Kidney (tissue), 14 donors: ENCODE measurements around the gene PLEKHG4. TPM values are rescaled to one million over a fixed set of nuclear protein-coding genes. Genes with fewer than 3 reads are reported as not detected.

Source experiments
- DNase-seq, 5 donors: peaks; one replicate each; pipeline ENCODE4 v3.0.0-alpha.2; 2013 to 2020
- FAIRE-seq: peaks from 2 replicates; lab custom pipeline; 2012; peaks lifted over from hg19 to GRCh38; lab: Jason Lieb, UNC
- H3K27ac ChIP-seq, 2 donors: one replicate each; pipeline ENCODE4 v1.7.0; 2013; ENCODE audit warnings: low read depth in 2 of 2, low read length in 2 of 2, inconsistent platforms in 1 of 2
- H3K27me3 ChIP-seq: one replicate; pipeline ENCODE4 v1.7.1; 2013; ENCODE audit warnings: low read length, inconsistent platforms; ENCODE audit not compliant: control insufficient read depth, insufficient read depth
- H3K36me3 ChIP-seq, 3 donors: one replicate each; pipeline versions ENCODE4 v1.7.0 to v1.7.1; 2013; ENCODE audit warnings: low read length in 3 of 3, control low read depth in 1 of 3, inconsistent platforms in 1 of 3; ENCODE audit not compliant: insufficient read depth in 3 of 3, control insufficient read depth in 2 of 3
- H3K4me1 ChIP-seq, 3 donors: one replicate each; pipeline versions ENCODE4 v1.7.0 to v1.7.1; 2013; ENCODE audit warnings: low read length in 3 of 3, inconsistent platforms in 1 of 3, low read depth in 1 of 3; ENCODE audit not compliant: control insufficient read depth in 2 of 3, insufficient read depth in 2 of 3
- H3K4me3 ChIP-seq, 3 donors: one replicate each; pipeline versions ENCODE4 v1.7.0 to v1.8.1; 2013; ENCODE audit warnings: low read length in 3 of 3, control low read depth in 1 of 3, inconsistent platforms in 1 of 3
- H3K9ac ChIP-seq, 3 donors: one replicate each; pipeline versions ENCODE4 v1.7.0 to v1.7.1; 2013; ENCODE audit warnings: low read length in 3 of 3, control low read depth in 1 of 3, inconsistent platforms in 1 of 3
- H3K9me3 ChIP-seq, 3 donors: one replicate each; pipeline versions ENCODE4 v1.7.0 to v1.7.1; 2013; ENCODE audit warnings: low read length in 3 of 3, control low read depth in 1 of 3, inconsistent platforms in 1 of 3; ENCODE audit not compliant: control insufficient read depth in 2 of 3, insufficient read depth in 1 of 3
- intact Hi-C: fragments of 100-400 bp; cut with DNase I; formaldehyde crosslinking; loops from one replicate; pipeline ENCODE4 v1.11.1; 2022
- polyA plus RNA-seq: library from polyadenylated mRNA; stranded (reverse); fragments of 350-450 nt; fragmentation: Illumina TruSeq; extraction: RNeasy Lipid Tissue Mini Kit (QIAGEN cat#74804); gene quantifications from one replicate; pipeline ENCODE4 v1.2.3, GENCODE V29; 2014; ENCODE audit warnings: low read depth, low replicate concordance; ENCODE audit not compliant: insufficient read depth
- total RNA-seq: library from RNA; stranded (reverse); fragmentation: NEBNext Ultra II Directional; extraction: Animal tissue kit (Norgen Biotek cat#: 25700); gene quantifications from one replicate; pipeline ENCODE4 v1.2.1, GENCODE V29; 2021
- TF ChIP-seq, protein P1 (sequence below): IDR thresholded peaks from 3 replicates; pipeline ENCODE4 v1.5.1; 2012; ENCODE audit warnings: mild to moderate bottlenecking, moderate library complexity, borderline replicate concordance; ENCODE audit not compliant: insufficient read depth; ENCODE audit errors: extremely low read depth
- donor health status: control.
- donor health status: control.
- donor health status: control.
- donor health status: control.
- donor health status: control.
- donor health status: DM: yes; HTN: yes; CAD: no.
- donor health status: Normal renal cell carcinoma (clear cell type).

PLEKHG4 gene
- total and polyA plus RNA-seq, 2 donors from 2014 or later, result 2.6 to 10.1 TPM

DNA sequence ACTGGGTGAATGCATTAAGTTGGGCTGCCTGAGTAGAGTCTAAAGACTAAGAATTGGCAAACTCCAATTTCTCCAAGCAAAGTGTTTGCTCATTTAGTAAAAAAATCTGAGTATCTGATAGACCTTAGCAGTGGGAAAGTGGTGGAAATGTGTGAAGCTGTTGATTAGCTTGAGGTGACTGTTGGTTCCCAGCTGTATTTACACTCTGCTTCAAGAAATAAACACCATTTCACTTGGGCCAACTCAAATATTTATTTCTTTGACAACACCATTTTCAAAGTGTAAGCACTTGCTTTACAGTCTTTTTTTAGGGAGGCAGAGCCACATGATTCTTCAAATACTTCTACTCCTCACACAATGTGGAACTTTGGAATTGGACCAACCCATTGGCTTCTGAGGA is 38.5 kb downstream of the PLEKHG4 start:
- intact Hi-C loops, result no loop called here
- DNase-seq, result no peak

DNA sequence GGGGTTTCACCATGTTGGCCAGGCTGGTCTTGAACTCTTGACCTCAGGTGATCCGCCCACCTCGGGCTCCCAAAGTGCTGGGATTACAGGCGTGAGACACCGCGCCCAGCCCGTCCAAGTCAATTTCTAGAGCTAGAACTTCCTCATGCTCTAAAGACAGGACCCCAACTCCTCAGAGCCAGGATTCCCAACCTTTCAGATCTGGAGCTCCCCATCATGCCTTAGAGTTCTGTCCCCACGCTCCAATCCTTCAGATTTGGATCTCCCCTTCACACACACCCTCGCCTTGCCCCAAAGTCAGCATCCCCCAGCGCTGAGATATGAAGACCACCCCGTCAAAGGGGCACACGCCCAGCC is 46.8 kb downstream of the PLEKHG4 start:
- peak overlapping the region; percentile 28 to 67 (median 48) for H3K4me3 ChIP-seq
- no peak for FAIRE-seq
- H3K27me3 ChIP-seq, result no peaks in the 10 kb centered on the region
- DNase-seq, result no peak
- peaks cover 0 to 10% (median 5%) of the 10 kb centered on the region in 3 donors for H3K4me1 ChIP-seq
- TF ChIP-seq, protein P1, sequence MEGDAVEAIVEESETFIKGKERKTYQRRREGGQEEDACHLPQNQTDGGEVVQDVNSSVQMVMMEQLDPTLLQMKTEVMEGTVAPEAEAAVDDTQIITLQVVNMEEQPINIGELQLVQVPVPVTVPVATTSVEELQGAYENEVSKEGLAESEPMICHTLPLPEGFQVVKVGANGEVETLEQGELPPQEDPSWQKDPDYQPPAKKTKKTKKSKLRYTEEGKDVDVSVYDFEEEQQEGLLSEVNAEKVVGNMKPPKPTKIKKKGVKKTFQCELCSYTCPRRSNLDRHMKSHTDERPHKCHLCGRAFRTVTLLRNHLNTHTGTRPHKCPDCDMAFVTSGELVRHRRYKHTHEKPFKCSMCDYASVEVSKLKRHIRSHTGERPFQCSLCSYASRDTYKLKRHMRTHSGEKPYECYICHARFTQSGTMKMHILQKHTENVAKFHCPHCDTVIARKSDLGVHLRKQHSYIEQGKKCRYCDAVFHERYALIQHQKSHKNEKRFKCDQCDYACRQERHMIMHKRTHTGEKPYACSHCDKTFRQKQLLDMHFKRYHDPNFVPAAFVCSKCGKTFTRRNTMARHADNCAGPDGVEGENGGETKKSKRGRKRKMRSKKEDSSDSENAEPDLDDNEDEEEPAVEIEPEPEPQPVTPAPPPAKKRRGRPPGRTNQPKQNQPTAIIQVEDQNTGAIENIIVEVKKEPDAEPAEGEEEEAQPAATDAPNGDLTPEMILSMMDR, result no peak
- no peaks in the 10 kb centered on the region for H3K9me3 ChIP-seq
- no peaks in the 10 kb centered on the region for H3K36me3 ChIP-seq
- intact Hi-C loops, result no loop called here
- peak overlapping the region in 1 of 2 donors; percentile 9 for H3K27ac ChIP-seq
- H3K9ac ChIP-seq, result peak overlapping the region in 2 of 3 donors; percentile 71 to 80

More for the DNA sequence above, 38.5 kb downstream of the PLEKHG4 start:
- no peak overlapping the region for H3K9ac ChIP-seq
- TF ChIP-seq, protein P1, result no peak
- H3K27ac ChIP-seq, result no peak overlapping the region
- no peak overlapping the region for H3K4me3 ChIP-seq
- no peak for FAIRE-seq
- H3K27me3 ChIP-seq, result no peaks in the 10 kb centered on the region
- H3K36me3 ChIP-seq, result no peaks in the 10 kb centered on the region
- H3K4me1 ChIP-seq, result no peaks in the 10 kb centered on the region
- no peaks in the 10 kb centered on the region for H3K9me3 ChIP-seq

DNA sequence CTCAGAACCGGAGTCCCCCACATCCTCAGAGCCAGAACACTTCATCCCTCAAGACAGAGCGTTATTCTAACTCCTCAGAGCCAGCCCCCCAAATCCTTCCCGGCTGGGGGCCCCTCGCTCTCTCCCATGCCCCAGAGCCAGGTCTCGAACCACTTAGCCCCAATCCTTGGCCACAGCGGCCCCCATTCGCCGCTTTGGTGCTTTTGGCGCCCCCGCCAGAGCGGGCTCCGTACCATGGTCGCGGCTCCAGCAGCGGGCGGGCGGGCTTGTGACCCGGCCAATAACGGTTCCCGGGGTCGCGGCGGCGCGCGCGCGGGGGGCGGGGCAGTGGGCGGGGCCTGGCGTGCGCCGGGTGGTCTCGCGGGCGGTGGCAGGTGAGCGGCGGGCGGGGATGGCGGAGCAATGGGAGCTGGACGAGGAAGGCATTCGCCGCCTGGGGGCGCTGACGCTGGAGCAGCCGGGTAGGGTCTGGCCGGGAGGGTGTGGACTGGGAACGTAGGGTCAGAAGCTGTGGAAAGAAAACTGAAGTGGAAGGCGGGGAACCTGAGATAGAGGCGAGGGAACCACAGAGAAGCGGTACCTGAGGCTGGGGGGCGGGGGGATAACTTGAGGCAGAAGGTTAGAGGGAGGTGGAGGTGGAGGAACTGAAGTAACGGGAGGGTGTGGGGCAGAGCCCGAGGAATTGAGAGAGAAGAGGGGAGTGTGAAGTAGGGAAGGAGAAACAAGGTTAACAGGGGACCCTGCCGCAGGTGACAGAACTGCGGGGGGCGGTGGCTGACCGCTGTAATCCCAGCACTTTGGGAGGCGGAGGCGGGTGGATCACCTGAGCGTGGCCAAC is 47.4 kb downstream of the PLEKHG4 start, which contains the start of the genes KCTD19 and LRRC36:
Gene KCTD19 (minus strand): TSS at position 270 of the 838 bp plus-strand sequence. CDS start 34 bp downstream, at position 236.
Gene LRRC36 (plus strand): TSS at position 344 of the 838 bp plus-strand sequence. CDS start 48 bp downstream, at position 392.
- H3K4me3 ChIP-seq, result peak within 1 kb of the TSS; percentile 48 to 67 (median 56)
- DNase-seq (peak; percentile 83 to 94 (median 90)), FAIRE-seq (no peak)
- no peaks in the 10 kb centered on the region for H3K36me3 ChIP-seq
- no peaks in the 10 kb centered on the region for H3K9me3 ChIP-seq
- H3K27me3 ChIP-seq, result no peaks in the 10 kb centered on the region
- H3K4me1 ChIP-seq, result peaks cover 0 to 10% (median 5%) of the 10 kb centered on the region in 3 donors
- TF ChIP-seq, protein P1, result peak; percentile 63
- H3K27ac ChIP-seq, result peak within 1 kb of the TSS; percentile 9 to 51
- peak within 1 kb of the TSS in 2 of 3 donors; percentile 71 to 80 for H3K9ac ChIP-seq
- intact Hi-C loops, result no loop called here
